ENCODE measurements around the gene RASA3. TPM values are rescaled to one million over a fixed set of nuclear protein-coding genes. Genes with fewer than 3 reads are reported as not detected.

RASA3 gene
- total RNA-seq, 1 donor from 2014 or later, result 29.9 TPM

DNA sequence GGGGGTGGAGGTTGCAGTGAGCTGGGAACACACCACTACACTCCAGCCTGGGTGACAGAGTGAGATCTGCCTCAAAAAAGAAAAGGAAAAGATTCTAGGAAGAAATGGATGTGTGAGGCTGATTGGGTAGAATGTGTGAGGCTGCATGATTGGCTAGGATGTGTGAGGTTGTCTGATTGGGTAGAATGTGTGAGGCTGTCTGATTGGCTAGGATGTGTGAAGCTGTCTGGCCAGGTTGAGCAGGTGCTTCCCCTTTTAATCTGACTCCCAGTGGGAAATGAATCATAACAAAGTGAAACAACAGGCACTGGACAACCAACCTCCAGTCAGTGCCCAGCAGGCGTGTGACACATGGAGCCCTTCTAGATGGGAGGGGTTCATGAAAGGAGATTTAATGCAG lies 173.2 kb downstream of the RASA3 start:
- H3K4me3 Mint-ChIP-seq (ENCODE audit: unreplicated experiment), result no peak overlapping the region
- H3K4me1 Mint-ChIP-seq (ENCODE audit: low read depth), result no peaks in the 10 kb centered on the region
- no peak for TF ChIP-seq CTCF (IDR thresholded peaks at IDR 0.05)
- H3K27ac Mint-ChIP-seq (ENCODE audit: unreplicated experiment), result no peak overlapping the region
- H3K36me3 Mint-ChIP-seq (ENCODE audit: low read depth), result peaks cover 31% of the 10 kb centered on the region
- no peaks in the 10 kb centered on the region for H3K27me3 Mint-ChIP-seq (ENCODE audit: low read depth)
- DNase-seq (ENCODE audit: low spot score), result no peak
- H3K9me3 Mint-ChIP-seq (ENCODE audit: low read depth), result peaks cover 7% of the 10 kb centered on the region

DNA sequence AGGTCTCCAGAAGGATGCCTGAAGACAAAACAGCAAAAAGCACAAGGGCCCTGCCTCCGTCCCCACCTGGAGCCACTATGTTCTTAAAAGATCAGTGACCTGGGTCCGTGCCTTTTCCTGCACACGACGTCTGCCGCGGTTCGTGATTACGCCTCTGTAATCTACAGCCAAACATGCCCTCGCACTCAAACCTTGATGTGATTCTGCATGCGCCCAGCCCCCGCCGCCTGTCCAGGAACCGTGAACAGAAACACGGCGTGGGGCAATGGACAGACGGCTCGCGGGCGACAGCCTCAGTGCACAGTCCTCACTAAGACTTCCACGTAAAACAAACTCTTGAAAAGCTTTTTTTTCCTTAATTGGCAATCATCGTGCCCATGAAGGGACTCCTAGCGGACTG lies 174.1 kb downstream of the RASA3 start:
- Mint-ChIP-seq H3K27ac (ENCODE audit: unreplicated experiment) (no peak overlapping the region), H3K36me3 (ENCODE audit: low read depth) (peaks cover 33% of the 10 kb centered on the region), H3K9me3 (ENCODE audit: low read depth) (peaks cover 7% of the 10 kb centered on the region)

GRCh38 chr13:113956571-113956970 lies 175.9 kb downstream of the RASA3 start:
- Mint-ChIP-seq H3K4me3 (ENCODE audit: unreplicated experiment) (no peak overlapping the region), H3K9me3 (ENCODE audit: low read depth) (peaks cover 7% of the 10 kb centered on the region), H3K4me1 (ENCODE audit: low read depth) (no peaks in the 10 kb centered on the region), H3K27ac (ENCODE audit: unreplicated experiment) (no peak overlapping the region), H3K36me3 (ENCODE audit: low read depth) (peaks cover 30% of the 10 kb centered on the region), H3K27me3 (ENCODE audit: low read depth) (no peaks in the 10 kb centered on the region)
- DNase-seq (ENCODE audit: low spot score), result peak; percentile 66
- TF ChIP-seq CTCF (IDR thresholded peaks at IDR 0.05), result no peak

More for the DNA sequence above, 174.1 kb downstream of the RASA3 start:
- TF ChIP-seq CTCF (IDR thresholded peaks at IDR 0.05), result no peak
- no peaks in the 10 kb centered on the region for H3K27me3 Mint-ChIP-seq (ENCODE audit: low read depth)
- peak; percentile 64 for DNase-seq (ENCODE audit: low spot score)
- no peak overlapping the region for H3K4me3 Mint-ChIP-seq (ENCODE audit: unreplicated experiment)
- no peaks in the 10 kb centered on the region for H3K4me1 Mint-ChIP-seq (ENCODE audit: low read depth)

DNA sequence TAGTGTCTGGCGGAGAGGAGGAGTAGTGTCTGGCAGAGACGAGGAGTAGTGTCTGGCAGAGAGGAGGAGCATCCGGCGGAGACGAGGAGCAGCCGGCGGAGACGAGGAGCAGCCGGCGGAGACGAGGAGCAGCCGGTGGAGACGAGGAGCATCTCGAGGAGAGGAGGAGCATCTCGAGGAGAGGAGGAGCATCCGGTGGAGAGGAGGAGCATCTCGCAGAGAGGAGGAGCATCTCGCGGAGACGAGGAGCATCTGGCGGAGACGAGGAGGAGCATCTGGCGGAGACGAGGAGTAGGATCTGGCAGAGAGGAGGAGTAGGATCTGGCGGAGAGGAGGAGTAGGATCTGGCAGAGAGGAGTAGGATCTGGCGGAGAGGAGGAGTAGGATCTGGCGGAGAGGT lies 176.7 kb downstream of the RASA3 start:
- TF ChIP-seq CTCF (IDR thresholded peaks at IDR 0.05), result no peak
- H3K4me3 Mint-ChIP-seq (ENCODE audit: unreplicated experiment), result no peak overlapping the region
- H3K36me3 Mint-ChIP-seq (ENCODE audit: low read depth), result peaks cover 30% of the 10 kb centered on the region
- peak; percentile 74 for DNase-seq (ENCODE audit: low spot score)
- peaks cover 7% of the 10 kb centered on the region for H3K9me3 Mint-ChIP-seq (ENCODE audit: low read depth)
- no peaks in the 10 kb centered on the region for H3K27me3 Mint-ChIP-seq (ENCODE audit: low read depth)
- H3K4me1 Mint-ChIP-seq (ENCODE audit: low read depth), result no peaks in the 10 kb centered on the region
- no peak overlapping the region for H3K27ac Mint-ChIP-seq (ENCODE audit: unreplicated experiment)

GRCh38 chr13:113955235-113955634 lies 177.2 kb downstream of the RASA3 start:
- H3K27ac Mint-ChIP-seq (ENCODE audit: unreplicated experiment), result no peak overlapping the region
- no peaks in the 10 kb centered on the region for H3K27me3 Mint-ChIP-seq (ENCODE audit: low read depth)
- TF ChIP-seq CTCF (IDR thresholded peaks at IDR 0.05), result no peak
- DNase-seq (ENCODE audit: low spot score), result peak; percentile 66
- peaks cover 4% of the 10 kb centered on the region for H3K9me3 Mint-ChIP-seq (ENCODE audit: low read depth)
- no peak overlapping the region for H3K4me3 Mint-ChIP-seq (ENCODE audit: unreplicated experiment)
- no peaks in the 10 kb centered on the region for H3K4me1 Mint-ChIP-seq (ENCODE audit: low read depth)
- peaks cover 27% of the 10 kb centered on the region for H3K36me3 Mint-ChIP-seq (ENCODE audit: low read depth)

Measured in chondrocyte (in vitro differentiated cells).